Liver (tissue), 9 donors: ENCODE results near the gene D2HGDH. TPM values are rescaled to one million over a fixed set of nuclear protein-coding genes. Genes with fewer than 3 reads are reported as not detected.

ENCODE experiments used
- DNase-seq: peaks from one replicate; pipeline ENCODE4 v3.0.0-alpha.2; 2017; ENCODE audit warnings: low spot score
- H3K27ac ChIP-seq, 2 donors: one replicate each; pipeline ENCODE4 v1.7.0; 2013; ENCODE audit warnings: inconsistent platforms in 2 of 2, low read length in 2 of 2, control low read depth in 1 of 2, low read depth in 1 of 2, mild to moderate bottlenecking in 1 of 2
- H3K27me3 ChIP-seq, 4 donors: one replicate each; pipeline versions ENCODE4 v1.6.1 to v1.7.0; 2013; ENCODE audit warnings: low read length in 3 of 4, inconsistent platforms in 1 of 4, mild to moderate bottlenecking in 1 of 4, moderate library complexity in 1 of 4; ENCODE audit not compliant: control insufficient read depth in 4 of 4, insufficient read depth in 4 of 4
- H3K36me3 ChIP-seq, 4 donors: one replicate each; pipeline versions ENCODE4 v1.6.1 to v1.7.0; 2013; ENCODE audit warnings: low read length in 3 of 4, mild to moderate bottlenecking in 3 of 4, low read depth in 1 of 4, moderate library complexity in 1 of 4; ENCODE audit not compliant: control insufficient read depth in 4 of 4, insufficient read depth in 3 of 4
- H3K4me1 ChIP-seq, 4 donors: one replicate each; pipeline versions ENCODE4 v1.6.1 to v1.7.0; 2013; ENCODE audit warnings: low read length in 3 of 4, mild to moderate bottlenecking in 3 of 4, moderate library complexity in 1 of 4; ENCODE audit not compliant: control insufficient read depth in 4 of 4, insufficient read depth in 4 of 4
- H3K4me3 ChIP-seq, 3 donors: one replicate each; pipeline versions ENCODE4 v1.6.1 to v1.7.0; 2013; ENCODE audit warnings: low read length in 3 of 3, control low read depth in 1 of 3, low read depth in 1 of 3, mild to moderate bottlenecking in 1 of 3
- H3K9ac ChIP-seq, 2 donors: one replicate each; pipeline ENCODE4 v1.7.0; 2013; ENCODE audit warnings: low read length in 2 of 2, mild to moderate bottlenecking in 2 of 2, moderate library complexity in 2 of 2, control low read depth in 1 of 2, low read depth in 1 of 2
- H3K9me3 ChIP-seq, 4 donors: one replicate each; pipeline versions ENCODE4 v1.6.1 to v1.7.0; 2013; ENCODE audit warnings: low read length in 3 of 4; ENCODE audit not compliant: control insufficient read depth in 4 of 4
- EGR1 ChIP-seq, 2 donors: IDR thresholded peaks; 2 replicates each; pipeline ENCODE4 v1.6.1; 2016 to 2018; ENCODE audit warnings: antibody characterized with exemption in 2 of 2, low read depth in 2 of 2
- FOXA1 ChIP-seq: IDR thresholded peaks from 2 replicates; pipeline ENCODE4 v1.6.1; 2016; ENCODE audit warnings: antibody characterized with exemption
- FOXA2 ChIP-seq: IDR thresholded peaks from 2 replicates; pipeline ENCODE4 v1.6.1; 2016; ENCODE audit warnings: antibody characterized with exemption
- GABPA ChIP-seq, 2 donors: IDR thresholded peaks in 1 of 2; conservative IDR thresholded peaks in 1 of 2; 2 replicates each; pipeline ENCODE4 v1.6.1; 2016; ENCODE audit warnings: antibody characterized with exemption in 2 of 2, mild to moderate bottlenecking in 1 of 2, moderate library complexity in 1 of 2
- HNF4A ChIP-seq, 2 donors: conservative IDR thresholded peaks; 2 replicates each; pipeline ENCODE4 v1.6.1; 2016; ENCODE audit warnings: antibody characterized with exemption in 2 of 2, mild to moderate bottlenecking in 2 of 2
- HNF4G ChIP-seq: IDR thresholded peaks from 2 replicates; pipeline ENCODE4 v1.6.1; 2016; ENCODE audit warnings: antibody characterized with exemption
- JUND ChIP-seq, 2 donors: IDR thresholded peaks; 2 replicates each; pipeline ENCODE4 v1.6.1; 2016; ENCODE audit warnings: antibody characterized with exemption in 2 of 2
- NR2F2 ChIP-seq: IDR thresholded peaks from 2 replicates; pipeline ENCODE4 v1.6.1; 2016; ENCODE audit warnings: antibody characterized with exemption
- RAD21 ChIP-seq, 2 donors: IDR thresholded peaks; 2 replicates each; pipeline ENCODE4 v1.6.1; 2016; ENCODE audit warnings: antibody characterized with exemption in 2 of 2, mild to moderate bottlenecking in 2 of 2
- RXRA ChIP-seq, 2 donors: IDR thresholded peaks; 2 replicates each; pipeline ENCODE4 v1.6.1; 2017 to 2018; ENCODE audit warnings: antibody characterized with exemption in 2 of 2, mild to moderate bottlenecking in 1 of 2
- SP1 ChIP-seq: IDR thresholded peaks from 2 replicates; pipeline ENCODE4 v1.6.1; 2018; ENCODE audit warnings: antibody characterized with exemption, mild to moderate bottlenecking
- TAF1 ChIP-seq: conservative IDR thresholded peaks from 2 replicates; pipeline ENCODE4 v1.6.1; 2016; ENCODE audit warnings: antibody characterized with exemption, mild to moderate bottlenecking
- YY1 ChIP-seq: IDR thresholded peaks from 2 replicates; pipeline ENCODE4 v1.6.1; 2016; ENCODE audit warnings: antibody characterized with exemption, mild to moderate bottlenecking
- WGBS: extraction: QIAGEN DNeasy Blood & Tissue Kit; methylation state at CpG from one replicate; pipeline ENCODE4 v1.1.7; 2013; 5-methylcytosine and 5-hydroxymethylcytosine counted together
- polyA plus RNA-seq, 2 donors: library from polyadenylated mRNA; stranded (reverse) in 1 of 2; unstranded in 1 of 2; fragments of 200-250 nt in 1 of 2; fragments of >200 nt in 1 of 2; fragmentation: Nextera tagmentation in 1 of 2; extraction: Ambion mirVana in 1 of 2; gene quantifications; one replicate each; pipeline versions ENCODE4 v1.2.1 to v1.2.3, GENCODE V29; 2013 to 2015
- total RNA-seq, 2 donors: library from RNA; depleted of rRNA; stranded (reverse); fragments of >200 nt; gene quantifications; one replicate each; pipeline ENCODE4 v1.2.3, GENCODE V29; 2014
- TF ChIP-seq, protein P1 (sequence below): IDR thresholded peaks from 2 replicates; pipeline ENCODE4 v1.6.1; 2016; ENCODE audit warnings: antibody characterized with exemption
- TF ChIP-seq, protein P2 (sequence below): fragments of 150-350 bp; IDR thresholded peaks from 2 replicates; pipeline ENCODE4 v1.5.1; 2017; ENCODE audit warnings: improper control_type of control experiment, low read depth, low read length; ENCODE audit not compliant: missing input control
- TF ChIP-seq, protein P3 (sequence below): IDR thresholded peaks from 2 replicates; pipeline ENCODE4 v1.6.1; 2016; ENCODE audit warnings: antibody characterized with exemption
- TF ChIP-seq, protein P4 (sequence below): IDR thresholded peaks from 2 replicates; pipeline ENCODE4 v1.6.1; 2016; ENCODE audit warnings: antibody characterized with exemption
- donor health status: healthy.
- donor health status: healthy.
- donor health status: healthy.
- donor health status: healthy.
- donor health status: healthy.

The D2HGDH gene
- total and polyA plus RNA-seq, 4 donors, result 6.4 to 25.0 (median 13.5) TPM

DNA sequence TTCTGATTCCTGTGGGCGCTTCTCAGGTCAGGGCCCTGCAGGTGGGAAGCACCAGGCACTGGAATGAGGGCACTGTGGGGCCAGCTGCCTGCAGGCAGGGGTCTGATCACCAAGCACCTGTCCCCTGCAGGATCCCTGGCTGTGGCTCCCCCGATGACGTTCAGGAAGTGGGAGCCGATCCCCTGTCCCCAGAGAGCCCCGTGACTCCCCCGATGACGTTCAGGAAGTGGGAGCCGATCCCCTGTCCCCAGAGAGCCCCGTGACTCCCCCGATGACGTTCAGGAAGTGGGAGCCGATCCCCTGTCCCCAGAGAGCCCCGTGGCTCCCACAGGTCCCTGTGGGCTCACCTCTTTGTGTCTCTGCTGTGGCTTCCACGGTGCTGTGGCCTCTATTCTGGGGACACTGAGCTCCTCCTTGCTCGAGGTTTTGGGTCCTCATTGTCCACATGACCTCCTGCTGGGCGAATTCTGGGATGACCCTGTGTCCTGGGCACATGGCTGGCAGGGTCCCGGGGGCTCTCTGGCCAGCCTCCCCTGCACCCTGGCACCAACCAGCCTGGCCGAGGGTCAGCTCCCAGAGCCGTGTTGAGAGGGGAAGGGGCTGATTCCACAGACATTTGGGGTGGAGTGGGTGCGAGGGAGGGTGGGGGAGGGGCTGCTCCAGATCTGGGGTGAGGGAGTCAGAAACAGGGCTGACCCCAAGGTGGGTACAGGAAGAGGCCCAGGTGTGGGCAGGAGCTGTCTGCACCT, 79.4 kb downstream of the D2HGDH start:
- peaks cover 0 to 2% (median 0%) of the 10 kb centered on the region in 4 donors for H3K36me3 ChIP-seq
- no peak overlapping the region for H3K27ac ChIP-seq
- TF ChIP-seq GABPA (IDR thresholded peaks at IDR 0.05 in 1 of 2, conservative IDR thresholded peaks at IDR 0.05 in 1 of 2), result no peak
- no peak for TF ChIP-seq YY1
- TF ChIP-seq, protein P1, sequence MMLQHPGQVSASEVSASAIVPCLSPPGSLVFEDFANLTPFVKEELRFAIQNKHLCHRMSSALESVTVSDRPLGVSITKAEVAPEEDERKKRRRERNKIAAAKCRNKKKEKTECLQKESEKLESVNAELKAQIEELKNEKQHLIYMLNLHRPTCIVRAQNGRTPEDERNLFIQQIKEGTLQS, result no peak
- TF ChIP-seq, protein P2, sequence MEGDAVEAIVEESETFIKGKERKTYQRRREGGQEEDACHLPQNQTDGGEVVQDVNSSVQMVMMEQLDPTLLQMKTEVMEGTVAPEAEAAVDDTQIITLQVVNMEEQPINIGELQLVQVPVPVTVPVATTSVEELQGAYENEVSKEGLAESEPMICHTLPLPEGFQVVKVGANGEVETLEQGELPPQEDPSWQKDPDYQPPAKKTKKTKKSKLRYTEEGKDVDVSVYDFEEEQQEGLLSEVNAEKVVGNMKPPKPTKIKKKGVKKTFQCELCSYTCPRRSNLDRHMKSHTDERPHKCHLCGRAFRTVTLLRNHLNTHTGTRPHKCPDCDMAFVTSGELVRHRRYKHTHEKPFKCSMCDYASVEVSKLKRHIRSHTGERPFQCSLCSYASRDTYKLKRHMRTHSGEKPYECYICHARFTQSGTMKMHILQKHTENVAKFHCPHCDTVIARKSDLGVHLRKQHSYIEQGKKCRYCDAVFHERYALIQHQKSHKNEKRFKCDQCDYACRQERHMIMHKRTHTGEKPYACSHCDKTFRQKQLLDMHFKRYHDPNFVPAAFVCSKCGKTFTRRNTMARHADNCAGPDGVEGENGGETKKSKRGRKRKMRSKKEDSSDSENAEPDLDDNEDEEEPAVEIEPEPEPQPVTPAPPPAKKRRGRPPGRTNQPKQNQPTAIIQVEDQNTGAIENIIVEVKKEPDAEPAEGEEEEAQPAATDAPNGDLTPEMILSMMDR, result no peak
- no peak for TF ChIP-seq RXRA (IDR thresholded peaks at IDR 0.05)
- TF ChIP-seq SP1, result no peak
- TF ChIP-seq FOXA2, result no peak
- no peak for TF ChIP-seq JUND (IDR thresholded peaks at IDR 0.05)
- TF ChIP-seq FOXA1, result no peak
- TF ChIP-seq NR2F2, result no peak
- TF ChIP-seq RAD21 (IDR thresholded peaks at IDR 0.05), result no peak
- TF ChIP-seq EGR1 (IDR thresholded peaks at IDR 0.05; ENCODE audit: low read depth in 2 of 2), result no peak
- TF ChIP-seq, protein P3, sequence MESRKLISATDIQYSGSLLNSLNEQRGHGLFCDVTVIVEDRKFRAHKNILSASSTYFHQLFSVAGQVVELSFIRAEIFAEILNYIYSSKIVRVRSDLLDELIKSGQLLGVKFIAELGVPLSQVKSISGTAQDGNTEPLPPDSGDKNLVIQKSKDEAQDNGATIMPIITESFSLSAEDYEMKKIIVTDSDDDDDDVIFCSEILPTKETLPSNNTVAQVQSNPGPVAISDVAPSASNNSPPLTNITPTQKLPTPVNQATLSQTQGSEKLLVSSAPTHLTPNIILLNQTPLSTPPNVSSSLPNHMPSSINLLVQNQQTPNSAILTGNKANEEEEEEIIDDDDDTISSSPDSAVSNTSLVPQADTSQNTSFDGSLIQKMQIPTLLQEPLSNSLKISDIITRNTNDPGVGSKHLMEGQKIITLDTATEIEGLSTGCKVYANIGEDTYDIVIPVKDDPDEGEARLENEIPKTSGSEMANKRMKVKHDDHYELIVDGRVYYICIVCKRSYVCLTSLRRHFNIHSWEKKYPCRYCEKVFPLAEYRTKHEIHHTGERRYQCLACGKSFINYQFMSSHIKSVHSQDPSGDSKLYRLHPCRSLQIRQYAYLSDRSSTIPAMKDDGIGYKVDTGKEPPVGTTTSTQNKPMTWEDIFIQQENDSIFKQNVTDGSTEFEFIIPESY, result no peak
- TF ChIP-seq HNF4A (conservative IDR thresholded peaks at IDR 0.05), result no peak
- TF ChIP-seq TAF1, result no peak
- TF ChIP-seq HNF4G, result no peak
- TF ChIP-seq, protein P4, sequence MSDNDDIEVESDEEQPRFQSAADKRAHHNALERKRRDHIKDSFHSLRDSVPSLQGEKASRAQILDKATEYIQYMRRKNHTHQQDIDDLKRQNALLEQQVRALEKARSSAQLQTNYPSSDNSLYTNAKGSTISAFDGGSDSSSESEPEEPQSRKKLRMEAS, result no peak
- H3K27me3 ChIP-seq, result no peaks in the 10 kb centered on the region
- H3K4me1 ChIP-seq, result peaks cover 13 to 41% (median 28%) of the 10 kb centered on the region in 4 donors
- no peak for DNase-seq
- H3K9me3 ChIP-seq, result no peaks in the 10 kb centered on the region
- 73% methylated on average over 20 of the region's 20 CpGs for WGBS
- no peak overlapping the region for H3K4me3 ChIP-seq
- no peak overlapping the region for H3K9ac ChIP-seq

DNA sequence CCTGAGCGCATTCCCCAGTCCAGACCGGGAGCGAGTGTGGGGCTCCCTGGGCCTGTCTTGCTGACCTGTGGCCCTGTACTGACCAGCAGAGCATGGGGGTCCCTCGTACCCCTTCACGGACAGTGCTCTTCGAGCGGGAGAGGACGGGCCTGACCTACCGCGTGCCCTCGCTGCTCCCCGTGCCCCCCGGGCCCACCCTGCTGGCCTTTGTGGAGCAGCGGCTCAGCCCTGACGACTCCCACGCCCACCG, 79.9 kb downstream of the D2HGDH start:
- Histone ChIP-seq H3K36me3 (peaks cover 0 to 2% (median 0%) of the 10 kb centered on the region in 4 donors), H3K9me3 (no peaks in the 10 kb centered on the region), H3K27me3 (no peaks in the 10 kb centered on the region), H3K9ac (no peak overlapping the region), H3K4me3 (no peak overlapping the region), H3K27ac (no peak overlapping the region), H3K4me1 (peaks cover 13 to 41% (median 28%) of the 10 kb centered on the region in 4 donors)
- no peak for DNase-seq
- 96% methylated on average over 17 of the region's 17 CpGs for WGBS
- TF ChIP-seq YY1, result no peak
- TF ChIP-seq, protein P1, result no peak
- TF ChIP-seq RAD21 (IDR thresholded peaks at IDR 0.05), result no peak
- TF ChIP-seq RXRA (IDR thresholded peaks at IDR 0.05), result no peak
- TF ChIP-seq, protein P2, result no peak
- no peak for TF ChIP-seq SP1
- TF ChIP-seq FOXA1, result no peak
- no peak for TF ChIP-seq JUND (IDR thresholded peaks at IDR 0.05)
